ENCODE results near the gene OR2AG2.

OR2AG2 gene

GRCh38 chr11:6738590-6738989 is 33.2 kb downstream of the OR2AG2 start:
- DNase-seq: no peak

GRCh38 chr11:6737872-6738466 is 33.8 kb downstream of the OR2AG2 start:
- DNase-seq: peak; percentile 73 to 75 (median 73)

- peak in 2 of 3 donors; percentile 31 to 36 for DNase-seq
Observed at GRCh38 chr11:6736495-6737121, 35.2 kb downstream of the OR2AG2 start.

GRCh38 chr11:6735306-6735705 is 36.5 kb downstream of the OR2AG2 start:
- peak; percentile 30 to 69 (median 46) for DNase-seq

GRCh38 chr11:6734616-6735015 is 37.2 kb downstream of the OR2AG2 start:
- no peak for DNase-seq

- DNase-seq: peak in 2 of 3 donors; percentile 29 to 41
Observed at GRCh38 chr11:6733326-6734275, 38.2 kb downstream of the OR2AG2 start.

- DNase-seq: no peak
Observed at GRCh38 chr11:6727971-6728760, 43.6 kb downstream of the OR2AG2 start.

- no peak for DNase-seq
Observed at GRCh38 chr11:6725386-6725896, 46.3 kb downstream of the OR2AG2 start.

GRCh38 chr11:6724013-6724412 is 47.8 kb downstream of the OR2AG2 start:
- no peak for DNase-seq

GRCh38 chr11:6721343-6721742 is 50.4 kb downstream of the OR2AG2 start:
- DNase-seq: no peak

GRCh38 chr11:6719576-6719975 is 52.2 kb downstream of the OR2AG2 start:
- no peak for DNase-seq

GRCh38 chr11:6717426-6717825 is 54.4 kb downstream of the OR2AG2 start:
- peak; percentile 21 to 53 (median 36) for DNase-seq

Measured in suppressor macrophage treated with lipopolysaccharide for 1 hour (primary cell).